Fibroblast of mammary gland (primary cell): ENCODE results near the gene GSTM1.

Source experiments
- DNase-seq: peaks from one replicate; pipeline ENCODE4 v3.0.0-alpha.2; 2010; ENCODE audit warnings: low read depth
- H3K4me3 ChIP-seq: 2 replicates; pipeline ENCODE4 v1.5.1; 2011; ENCODE audit warnings: low read depth, mild to moderate bottlenecking, low read length, moderate library complexity; ENCODE audit not compliant: control insufficient read depth
- CTCF ChIP-seq: conservative IDR thresholded peaks from 2 replicates; pipeline ENCODE4 v1.5.1; 2011; ENCODE audit warnings: low read depth, low read length, inconsistent platforms; ENCODE audit not compliant: control insufficient read depth, insufficient read depth

GSTM1 gene

GRCh38 chr1:109739738-109740614 is 52.4 kb downstream of the GSTM1 start:
- DNase-seq, result peak; percentile 45
- peak overlapping the region; percentile 66 for H3K4me3 ChIP-seq
- TF ChIP-seq CTCF, result no peak

GRCh38 chr1:109740615-109741373 is 53.2 kb downstream of the GSTM1 start, which contains the start of gene GSTM3:
Gene GSTM3 (minus strand): TSS chr1:109741038. CDS start chr1:109740287, 751 bp downstream.
- no peak for DNase-seq
- TF ChIP-seq CTCF, result no peak
- H3K4me3 ChIP-seq, result peak within 1 kb of the TSS; percentile 66
